Islet precursor cell (in vitro differentiated cells): ENCODE measurements around the gene RPL18A.

Source experiments
- DNase-seq: peaks from one replicate; pipeline ENCODE4 v3.0.0-alpha.2; 2018

RPL18A gene

GRCh38 chr19:17910791-17911360 lies 51.2 kb downstream of the RPL18A start:
- DNase-seq, result no peak
